Keratinocyte (primary cell): Measurements from ENCODE around the gene AKIRIN1. TPM values are rescaled to one million over a fixed set of nuclear protein-coding genes. Genes with fewer than 3 reads are reported as not detected.

Source experiments
- DNase-seq: peaks from one replicate; pipeline ENCODE4 v3.0.0-alpha.2; 2011; ENCODE audit warnings: low read depth, missing footprints, low spot score
- FAIRE-seq: peaks from 2 replicates; lab custom pipeline; 2011; peaks lifted over from hg19 to GRCh38; lab: Jason Lieb, UNC
- H2AFZ ChIP-seq: 2 replicates; pipeline ENCODE4 v1.6.0; 2012; ENCODE audit warnings: low read length, control low read depth, inconsistent platforms; ENCODE audit not compliant: control insufficient read depth
- H3K27ac ChIP-seq: 2 replicates; pipeline ENCODE4 v1.5.1; 2011; ENCODE audit warnings: low read length; ENCODE audit not compliant: control insufficient read depth, insufficient read depth
- H3K27me3 ChIP-seq: 3 replicates; pipeline ENCODE4 v1.6.0; 2011; ENCODE audit warnings: low read length; ENCODE audit not compliant: control insufficient read depth, insufficient read depth; ENCODE audit errors: extremely low read depth
- H3K36me3 ChIP-seq, 2 experiments: 2 replicates in 1 of 2; 3 replicates in 1 of 2; pipeline ENCODE4 v1.5.1; 2011; ENCODE audit warnings: low read length in 2 of 2, mild to moderate bottlenecking in 1 of 2; ENCODE audit not compliant: control insufficient read depth in 2 of 2, insufficient read depth in 2 of 2; ENCODE audit errors: extremely low read depth in 1 of 2
- H3K4me1 ChIP-seq: 3 replicates; pipeline ENCODE4 v1.5.1; 2011; ENCODE audit warnings: low read length; ENCODE audit not compliant: control insufficient read depth, insufficient read depth; ENCODE audit errors: extremely low read depth
- H3K4me2 ChIP-seq: 3 replicates; pipeline ENCODE4 v1.6.0; 2011; ENCODE audit warnings: low read depth, low read length; ENCODE audit not compliant: control insufficient read depth, insufficient read depth; ENCODE audit errors: extremely low read depth
- H3K4me3 ChIP-seq, 3 experiments: fragments of 200-600 bp in 1 of 3; sonication (generic) in 1 of 3; 2 replicates in 2 of 3; 3 replicates in 1 of 3; pipeline ENCODE4 v1.5.1; 2011 to 2016; ENCODE audit warnings: low read length in 3 of 3, mild to moderate bottlenecking in 3 of 3, control low read depth in 2 of 3, inconsistent platforms in 1 of 3, low read depth in 1 of 3, mixed read lengths in 1 of 3, mixed run types in 1 of 3, moderate library complexity in 1 of 3; ENCODE audit not compliant: control insufficient read depth in 2 of 3, insufficient read depth in 2 of 3; ENCODE audit errors: extremely low read depth in 1 of 3
- H3K79me2 ChIP-seq: 2 replicates; pipeline ENCODE4 v1.6.0; 2012; ENCODE audit warnings: low read length; ENCODE audit not compliant: control insufficient read depth, insufficient read depth
- H3K9ac ChIP-seq: 3 replicates; pipeline ENCODE4 v1.6.0; 2011; ENCODE audit warnings: low read length; ENCODE audit not compliant: control insufficient read depth, insufficient read depth; ENCODE audit errors: extremely low read depth
- H3K9me1 ChIP-seq: 3 replicates; pipeline ENCODE4 v1.6.0; 2011; ENCODE audit warnings: low read length; ENCODE audit not compliant: control insufficient read depth, insufficient read depth; ENCODE audit errors: extremely low read depth
- H3K9me3 ChIP-seq: 2 replicates; pipeline ENCODE4 v1.5.1; 2012; ENCODE audit warnings: low read depth, low read length; ENCODE audit not compliant: control insufficient read depth
- H4K20me1 ChIP-seq: 3 replicates; pipeline ENCODE4 v1.6.0; 2011; ENCODE audit warnings: low read length; ENCODE audit not compliant: control insufficient read depth, insufficient read depth; ENCODE audit errors: extremely low read depth
- EZH2 ChIP-seq: IDR thresholded peaks from one replicate; pipeline ENCODE4 v1.6.1; 2012; ENCODE audit warnings: inconsistent platforms, mild to moderate bottlenecking, low read length, moderate library complexity
- dilution Hi-C: fragments of 300-500 bp; cut with MboI; formaldehyde crosslinking; loops from one replicate; pipeline ENCODE4 v1.7.0; 2020; ENCODE audit warnings: low sequenced_read_pairs; ENCODE audit not compliant: extremely low pct_ligation_motif_present
- polyA plus RNA-seq, 5 experiments: library from polyadenylated mRNA; depleted of rRNA in 3 of 5; stranded (reverse) in 3 of 5; stranded (forward) in 1 of 5; unstranded in 1 of 5; fragments of >200 nt; gene quantifications; 1 replicate in 1 of 5; 2 replicates in 3 of 5; 3 replicates in 1 of 5; pipeline versions ENCODE4 v1.2.1 to v1.2.3, GENCODE V29; 2011 to 2012; ENCODE audit warnings: missing spikeins in 2 of 5, low read depth in 1 of 5, low replicate concordance in 1 of 5
- TF ChIP-seq, protein P1 (sequence below), 3 experiments: IDR thresholded peaks in 1 of 3; conservative IDR thresholded peaks in 1 of 3; optimal IDR thresholded peaks in 1 of 3; 2 replicates in 2 of 3; 3 replicates in 1 of 3; pipeline versions ENCODE3 to v1.5.1; 2011; ENCODE audit warnings: low read length in 3 of 3, mild to moderate bottlenecking in 3 of 3, moderate library complexity in 2 of 3, control low read depth in 1 of 3, inconsistent platforms in 1 of 3; ENCODE audit not compliant: insufficient read depth in 2 of 3; ENCODE audit errors: extremely low read depth in 1 of 3

Gene AKIRIN1
- polyA plus RNA-seq, 1 donor (not counting 4 experiments of a cell fraction or from before 2014, with no cell fraction given), result 111 TPM

DNA sequence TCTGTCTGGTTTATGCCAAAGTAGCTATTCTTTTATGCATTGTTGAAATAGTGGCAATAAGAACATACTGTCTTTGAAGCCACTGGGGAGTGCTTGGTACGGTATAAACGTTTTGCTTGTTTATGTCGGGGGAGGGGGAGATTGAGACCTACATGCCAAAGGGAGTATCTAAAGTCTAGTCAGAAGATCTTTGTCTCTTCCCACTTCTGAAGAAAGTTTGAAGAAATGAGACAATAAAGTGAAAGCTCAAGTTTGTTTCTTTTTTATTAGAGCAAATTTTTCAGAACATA, 6.8 kb downstream of the AKIRIN1 start:
- H4K20me1 ChIP-seq, result peaks cover 30% of the 10 kb centered on the region
- no peak overlapping the region for H3K4me3 ChIP-seq
- H3K4me1 ChIP-seq, result peaks cover 23% of the 10 kb centered on the region
- H3K79me2 ChIP-seq, result peaks cover 69% of the 10 kb centered on the region
- TF ChIP-seq, protein P1, sequence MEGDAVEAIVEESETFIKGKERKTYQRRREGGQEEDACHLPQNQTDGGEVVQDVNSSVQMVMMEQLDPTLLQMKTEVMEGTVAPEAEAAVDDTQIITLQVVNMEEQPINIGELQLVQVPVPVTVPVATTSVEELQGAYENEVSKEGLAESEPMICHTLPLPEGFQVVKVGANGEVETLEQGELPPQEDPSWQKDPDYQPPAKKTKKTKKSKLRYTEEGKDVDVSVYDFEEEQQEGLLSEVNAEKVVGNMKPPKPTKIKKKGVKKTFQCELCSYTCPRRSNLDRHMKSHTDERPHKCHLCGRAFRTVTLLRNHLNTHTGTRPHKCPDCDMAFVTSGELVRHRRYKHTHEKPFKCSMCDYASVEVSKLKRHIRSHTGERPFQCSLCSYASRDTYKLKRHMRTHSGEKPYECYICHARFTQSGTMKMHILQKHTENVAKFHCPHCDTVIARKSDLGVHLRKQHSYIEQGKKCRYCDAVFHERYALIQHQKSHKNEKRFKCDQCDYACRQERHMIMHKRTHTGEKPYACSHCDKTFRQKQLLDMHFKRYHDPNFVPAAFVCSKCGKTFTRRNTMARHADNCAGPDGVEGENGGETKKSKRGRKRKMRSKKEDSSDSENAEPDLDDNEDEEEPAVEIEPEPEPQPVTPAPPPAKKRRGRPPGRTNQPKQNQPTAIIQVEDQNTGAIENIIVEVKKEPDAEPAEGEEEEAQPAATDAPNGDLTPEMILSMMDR (optimal IDR thresholded peaks at IDR 0.05 in 1 of 3, IDR thresholded peaks at IDR 0.05 in 1 of 3, conservative IDR thresholded peaks at IDR 0.05 in 1 of 3; ENCODE audit: extremely low read depth in 1 of 3, insufficient read depth in 2 of 3, low read length in 3 of 3), result no peak
- TF ChIP-seq EZH2, result no peak
- no peaks in the 10 kb centered on the region for H3K9me3 ChIP-seq
- DNase-seq (no peak), FAIRE-seq (no peak)
- no peaks in the 10 kb centered on the region for H3K27me3 ChIP-seq
- H3K9me1 ChIP-seq, result peaks cover 2% of the 10 kb centered on the region
- no peak overlapping the region for H3K4me2 ChIP-seq
- no peak overlapping the region for H2AFZ ChIP-seq
- no peak overlapping the region for H3K27ac ChIP-seq
- peaks cover 16 to 33% of the 10 kb centered on the region in 2 experiments for H3K36me3 ChIP-seq
- dilution Hi-C loops, result no loop called here
- H3K9ac ChIP-seq, result no peak overlapping the region

DNA sequence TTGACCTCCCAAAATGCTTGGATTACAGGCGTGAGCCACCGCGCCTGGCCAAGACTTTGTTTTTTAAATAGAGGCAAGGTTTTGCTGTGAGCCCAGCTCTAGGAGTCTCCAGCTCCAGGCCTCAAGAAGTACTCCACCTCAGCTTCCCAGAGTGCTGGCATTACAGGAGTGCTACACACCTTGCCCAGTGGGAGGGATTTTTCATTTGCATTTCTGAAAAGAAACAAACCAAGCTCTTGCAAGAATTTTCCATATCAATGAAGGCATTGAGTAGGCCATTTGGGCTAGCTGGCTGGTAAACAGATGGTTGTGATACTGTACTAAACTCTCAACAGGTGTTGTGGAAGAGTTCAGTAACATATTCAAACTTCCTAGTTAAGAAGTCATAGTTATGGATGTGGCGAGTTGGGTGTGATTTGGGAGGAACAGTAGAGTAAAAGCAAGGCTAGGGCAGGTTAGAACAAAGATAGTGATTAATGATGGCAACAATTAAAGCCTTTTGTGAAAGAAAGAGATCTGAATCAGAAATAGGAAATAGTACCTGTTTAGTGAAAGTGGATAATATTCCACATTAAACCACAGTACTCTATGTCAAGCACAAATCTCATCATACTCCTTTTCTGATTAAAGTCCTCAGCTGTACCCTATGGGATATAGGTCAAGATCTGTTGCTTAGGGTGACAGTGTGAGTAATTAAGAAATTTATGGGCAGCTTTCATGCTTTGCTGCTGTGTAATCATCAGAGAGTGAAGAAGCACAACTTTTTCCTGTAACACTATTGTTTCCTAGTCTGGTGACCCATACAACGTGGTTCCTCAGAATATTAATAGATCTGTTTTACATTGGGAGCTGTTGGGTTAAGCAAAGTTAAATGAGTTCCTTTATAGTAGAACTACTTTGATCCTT, 10.7 kb downstream of the AKIRIN1 start:
- Histone ChIP-seq H3K4me3 (no peak overlapping the region), H2AFZ (no peak overlapping the region), H3K9ac (no peak overlapping the region), H3K4me2 (peak overlapping the region; percentile 23), H3K9me3 (no peaks in the 10 kb centered on the region), H3K27me3 (no peaks in the 10 kb centered on the region), H3K9me1 (peaks cover 2% of the 10 kb centered on the region), H3K79me2 (peaks cover 35% of the 10 kb centered on the region), H3K27ac (peak overlapping the region; percentile 70), H3K36me3 (peaks cover 18 to 47% of the 10 kb centered on the region in 2 experiments), H3K4me1 (peaks cover 41% of the 10 kb centered on the region), H4K20me1 (peaks cover 9% of the 10 kb centered on the region)
- no peak for TF ChIP-seq EZH2
- TF ChIP-seq, protein P1 (optimal IDR thresholded peaks at IDR 0.05 in 1 of 3, IDR thresholded peaks at IDR 0.05 in 1 of 3, conservative IDR thresholded peaks at IDR 0.05 in 1 of 3; ENCODE audit: extremely low read depth in 1 of 3, insufficient read depth in 2 of 3, low read length in 3 of 3), result no peak
- FAIRE-seq, result peak; percentile 52
- dilution Hi-C loops, result no loop called here
- DNase-seq, result no peak
